K562 (cell line): Measurements from ENCODE around the gene LCE1F. TPM values are rescaled to one million over a fixed set of nuclear protein-coding genes. Genes with fewer than 3 reads are reported as not detected.

ENCODE experiments used
- ZBTB40 ChIP-seq, 2 experiments: fragments of 450-650 bp in 1 of 2; sonication (generic) in 1 of 2; formaldehyde crosslinking in 1 of 2; IDR thresholded peaks; 2 replicates each; pipeline versions ENCODE4 v1.7.1 to v1.9.0; 2016 to 2022; ENCODE audit warnings: inconsistent platforms in 1 of 2, mild to moderate bottlenecking in 1 of 2, missing genetic modification reagents in 1 of 2
- polyA plus RNA-seq, 8 experiments: library from polyadenylated mRNA; depleted of rRNA in 4 of 8; stranded (reverse) in 5 of 8; unstranded in 3 of 8; fragments of >200 nt; fragmentation: Nextera tagmentation in 2 of 8; fragmentation: Illumina TruSeq in 1 of 8; extraction: Ambion mirVana in 2 of 8; extraction: Trizol in 1 of 8; gene quantifications; 2 replicates each; pipeline versions ENCODE4 v1.2.1 to v1.2.3, GENCODE V29; 2011 to 2014; ENCODE audit warnings: inconsistent platforms in 1 of 8, missing spikeins in 1 of 8
- total RNA-seq, 7 experiments: library from RNA; depleted of rRNA in 6 of 7; stranded (reverse); fragments of >200 nt in 6 of 7; fragmentation: Illumina TruSeq in 2 of 7; extraction: Trizol in 2 of 7; gene quantifications; 2 replicates each; pipeline versions ENCODE4 v1.2.1 to v1.2.3, GENCODE V29; 2011 to 2021; ENCODE audit warnings: low replicate concordance in 1 of 7

Gene LCE1F
- total and polyA plus RNA-seq, 9 of the 15 experiments (the other 6 are each of a cell fraction or from before 2014, with no cell fraction given): not detected

GRCh38 chr1:152796421-152796820, 21.5 kb downstream of the LCE1F start, which contains the start of gene LCE1D (continued):
- TF ChIP-seq ZBTB40 (IDR thresholded peaks at IDR 0.05) (no peak), ZBTB40 (CRISPR knock-in tag; IDR thresholded peaks at IDR 0.05) (no peak)
- TF ChIP-seq, all 486 proteins: peak for 0
